Peyer's patch (tissue), 4 donors: ENCODE results near the gene VSX2.

Experiments used
- CTCF ChIP-seq, 6 experiments: fragments of 450-650 bp in 4 of 6; fragments of 200-600 bp in 2 of 6; sonication (generic) in 1 of 6; IDR thresholded peaks; one replicate each; pipeline ENCODE4 v1.5.1; 2017 to 2019; ENCODE audit warnings: antibody characterized with exemption in 6 of 6, mild to moderate bottlenecking in 3 of 6, moderate library complexity in 1 of 6
- POLR2A ChIP-seq, 2 donors: fragments of 450-650 bp; IDR thresholded peaks; one replicate each; pipeline ENCODE4 v1.5.1; 2017; ENCODE audit warnings: antibody characterized with exemption in 2 of 2, mild to moderate bottlenecking in 2 of 2, moderate library complexity in 2 of 2

DNA sequence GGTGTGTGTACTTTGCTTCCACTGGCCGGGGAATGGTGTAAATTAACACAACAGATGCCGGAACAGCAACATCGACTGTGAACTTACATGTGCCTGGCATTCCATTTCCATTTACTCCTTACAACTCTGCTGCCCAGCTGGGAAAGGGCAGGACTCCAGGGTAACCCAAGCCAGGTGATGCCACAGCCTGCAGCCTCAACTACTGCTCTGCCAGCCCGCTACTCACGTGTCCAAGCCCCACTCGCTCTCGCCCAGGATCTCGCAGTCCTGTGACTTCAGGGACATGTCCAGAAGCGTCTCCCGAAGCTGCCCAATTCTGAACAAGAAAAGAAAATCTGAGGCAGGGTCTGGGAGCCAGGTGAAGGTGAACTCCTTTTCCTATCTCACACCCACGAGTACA is 52.8 kb downstream of the VSX2 start:
- TF ChIP-seq CTCF (IDR thresholded peaks at IDR 0.05) (no peak), POLR2A (IDR thresholded peaks at IDR 0.05) (no peak)
